CD14-positive monocyte (primary cell): ENCODE data around the gene ST6GALNAC3. TPM values are rescaled to one million over a fixed set of nuclear protein-coding genes. Genes with fewer than 3 reads are reported as not detected.

Experiments
- DNase-seq, 3 donors: peaks; one replicate each; pipeline ENCODE4 v3.0.0-alpha.2; 2011 to 2022
- H2AFZ ChIP-seq: 2 replicates; pipeline ENCODE4 v1.6.0; 2012; ENCODE audit warnings: mild to moderate bottlenecking, low read depth, low read length, inconsistent platforms; ENCODE audit not compliant: insufficient read depth, poor library complexity, severe bottlenecking
- H3K27ac ChIP-seq, 2 donors: 1 replicate in 1 of 2; 2 replicates in 1 of 2; pipeline ENCODE4 v1.5.1; 2012 to 2013; ENCODE audit warnings: low read length in 2 of 2, control low read depth in 1 of 2, inconsistent platforms in 1 of 2, low read depth in 1 of 2, mild to moderate bottlenecking in 1 of 2
- H3K27me3 ChIP-seq, 2 donors: one replicate each; pipeline versions ENCODE4 v1.6.0 to v1.6.1; 2011 to 2013; ENCODE audit warnings: low read length in 2 of 2; ENCODE audit not compliant: control insufficient read depth in 2 of 2, insufficient read depth in 2 of 2
- H3K36me3 ChIP-seq, 2 donors: replicated peaks in 1 of 2; 1 replicate in 1 of 2; 2 replicates in 1 of 2; pipeline versions ENCODE4 v1.5.1 to v1.6.1; 2012 to 2013; ENCODE audit warnings: low read length in 2 of 2, control low read depth in 1 of 2, inconsistent platforms in 1 of 2, mild to moderate bottlenecking in 1 of 2; ENCODE audit not compliant: insufficient read depth in 2 of 2, control insufficient read depth in 1 of 2
- H3K4me1 ChIP-seq, 2 donors: 1 replicate in 1 of 2; 2 replicates in 1 of 2; pipeline versions ENCODE4 v1.5.1 to v1.6.1; 2012 to 2013; ENCODE audit warnings: low read length in 2 of 2, control low read depth in 1 of 2, inconsistent platforms in 1 of 2, mild to moderate bottlenecking in 1 of 2, moderate library complexity in 1 of 2; ENCODE audit not compliant: insufficient read depth in 2 of 2, control insufficient read depth in 1 of 2
- H3K4me2 ChIP-seq: replicated peaks from 2 replicates; pipeline ENCODE3; 2012; ENCODE audit warnings: low read length, moderate library complexity, mild to moderate bottlenecking; ENCODE audit not compliant: poor library complexity, severe bottlenecking; ENCODE audit errors: extremely low read depth
- H3K4me3 ChIP-seq, 3 experiments: fragments of 200-600 bp in 1 of 3; sonication (generic) in 1 of 3; replicated peaks in 1 of 3; 1 replicate in 2 of 3; 2 replicates in 1 of 3; pipeline ENCODE4 v1.5.1; 2011 to 2013; ENCODE audit warnings: low read length in 3 of 3, mild to moderate bottlenecking in 3 of 3, control low read depth in 2 of 3, low read depth in 2 of 3, inconsistent platforms in 1 of 3, moderate library complexity in 1 of 3
- H3K79me2 ChIP-seq: 2 replicates; pipeline ENCODE4 v1.6.0; 2012; ENCODE audit warnings: mild to moderate bottlenecking, control low read depth, inconsistent platforms, low read length, moderate library complexity; ENCODE audit not compliant: insufficient read depth
- H3K9ac ChIP-seq: 2 replicates; pipeline ENCODE4 v1.6.0; 2017; ENCODE audit warnings: low read length, mild to moderate bottlenecking; ENCODE audit not compliant: insufficient read depth, poor library complexity, severe bottlenecking
- H3K9me3 ChIP-seq, 2 donors: replicated peaks in 1 of 2; 1 replicate in 1 of 2; 2 replicates in 1 of 2; pipeline versions ENCODE4 v1.5.1 to v1.6.1; 2012 to 2013; ENCODE audit warnings: low read length in 2 of 2, control low read depth in 1 of 2; ENCODE audit not compliant: control insufficient read depth in 1 of 2, insufficient read depth in 1 of 2
- H4K20me1 ChIP-seq: 2 replicates; pipeline ENCODE4 v1.6.0; 2012; ENCODE audit warnings: mild to moderate bottlenecking, low read length, control low read depth, moderate library complexity; ENCODE audit not compliant: insufficient read depth
- H3K27ac Mint-ChIP-seq, 7 donors: one replicate each; pipeline ENCODE4 v1.8.0; 2020; ENCODE audit warnings: mild to moderate bottlenecking in 7 of 7, mixed read lengths in 7 of 7, moderate library complexity in 6 of 7, inconsistent platforms in 2 of 7
- H3K27me3 Mint-ChIP-seq, 3 donors: one replicate each; pipeline ENCODE4 v1.8.0; 2021 to 2022; ENCODE audit warnings: low read depth in 3 of 3, mild to moderate bottlenecking in 3 of 3, mixed read lengths in 3 of 3, moderate library complexity in 3 of 3, inconsistent platforms in 1 of 3
- H3K36me3 Mint-ChIP-seq, 2 donors: one replicate each; pipeline ENCODE4 v1.8.0; 2020; ENCODE audit warnings: mixed read lengths in 2 of 2, inconsistent platforms in 1 of 2, mild to moderate bottlenecking in 1 of 2
- H3K4me1 Mint-ChIP-seq: one replicate; pipeline ENCODE4 v1.8.0; 2020; ENCODE audit warnings: mild to moderate bottlenecking, mixed read lengths
- H3K4me3 Mint-ChIP-seq, 2 donors: one replicate each; pipeline ENCODE4 v1.8.0; 2020; ENCODE audit warnings: mild to moderate bottlenecking in 2 of 2, mixed read lengths in 2 of 2, moderate library complexity in 1 of 2
- H3K9me3 Mint-ChIP-seq, 7 donors: one replicate each; pipeline ENCODE4 v1.8.0; 2020 to 2022; ENCODE audit warnings: mixed read lengths in 7 of 7, mild to moderate bottlenecking in 6 of 7, moderate library complexity in 6 of 7, inconsistent platforms in 2 of 7
- CTCF ChIP-seq: fragments of 200-600 bp; IDR thresholded peaks from one replicate; pipeline ENCODE4 v1.8.0; 2022; ENCODE audit warnings: antibody characterized with exemption, mild to moderate bottlenecking
- WGBS: methylation state at CpG from one replicate; pipeline ENCODE4 v1.1.5; 2013; ENCODE audit warnings: missing lambda C conversion rate; ENCODE audit not compliant: insufficient coverage; 5-methylcytosine and 5-hydroxymethylcytosine counted together
- intact Hi-C, 2 donors: fragments of 100-400 bp; cut with micrococcal nuclease; formaldehyde crosslinking; loops; one replicate each; pipeline versions ENCODE4 v1.15.0 to v1.15.1; 2023
- polyA plus RNA-seq, 3 donors: library from polyadenylated mRNA; depleted of rRNA in 1 of 3; unstranded in 2 of 3; stranded (reverse) in 1 of 3; fragments of 300-500 nt in 2 of 3; fragments of >200 nt in 1 of 3; fragmentation: Illumina TruSeq in 2 of 3; gene quantifications; 1 replicate in 2 of 3; 2 replicates in 1 of 3; pipeline ENCODE4 v1.2.3, GENCODE V29; 2012 to 2021

Gene ST6GALNAC3
- polyA plus RNA-seq, 3 donors: 6.5 to 9.2 (median 7.6) TPM

- intact Hi-C loops: no loop called here
- Histone ChIP-seq H3K4me3 (no peak overlapping the region), H3K4me1 (no peaks in the 10 kb centered on the region), H3K9me3 (no peaks in the 10 kb centered on the region), H3K27ac (no peak overlapping the region), H3K27me3 (no peaks in the 10 kb centered on the region), H3K9ac (no peak overlapping the region), H3K4me2 (no peak overlapping the region), H3K79me2 (no peaks in the 10 kb centered on the region), H3K36me3 (no peaks in the 10 kb centered on the region), H2AFZ (no peak overlapping the region), H4K20me1 (no peaks in the 10 kb centered on the region)
- Mint-ChIP-seq H3K4me3 (no peak overlapping the region), H3K27ac (no peak overlapping the region), H3K4me1 (no peaks in the 10 kb centered on the region), H3K36me3 (no peaks in the 10 kb centered on the region), H3K27me3 (peaks cover 0 to 2% (median 0%) of the 10 kb centered on the region in 3 donors), H3K9me3 (peaks cover 0 to 8% (median 2%) of the 10 kb centered on the region in 7 donors)
- TF ChIP-seq CTCF: no peak
- no peak for DNase-seq
These were observed 135.6 kb downstream of the ST6GALNAC3 start for GRCh38 chr1:76210160-76210559.

- H2AFZ ChIP-seq: no peak overlapping the region
- no peaks in the 10 kb centered on the region for H3K36me3 ChIP-seq
- H3K4me2 ChIP-seq: no peak overlapping the region
- H3K36me3 Mint-ChIP-seq: no peaks in the 10 kb centered on the region
- no peaks in the 10 kb centered on the region for H4K20me1 ChIP-seq
- no CpG with 5 or more reads among the region's 2 CpGs for WGBS
- H3K4me1 Mint-ChIP-seq: peaks cover 12% of the 10 kb centered on the region
- H3K27me3 ChIP-seq: no peaks in the 10 kb centered on the region
- no peaks in the 10 kb centered on the region for H3K4me1 ChIP-seq
- H3K4me3 Mint-ChIP-seq: no peak overlapping the region
- no peak overlapping the region for H3K9ac ChIP-seq
- H3K27me3 Mint-ChIP-seq: no peaks in the 10 kb centered on the region
- H3K27ac Mint-ChIP-seq: no peak overlapping the region
- no peak for TF ChIP-seq CTCF
- no peaks in the 10 kb centered on the region for H3K9me3 ChIP-seq
- DNase-seq: no peak
- H3K4me3 ChIP-seq: no peak overlapping the region
- H3K27ac ChIP-seq: no peak overlapping the region
- peaks cover 0 to 5% (median 0%) of the 10 kb centered on the region in 7 donors for H3K9me3 Mint-ChIP-seq
- H3K79me2 ChIP-seq: no peaks in the 10 kb centered on the region
- intact Hi-C loops: no loop called here
These were observed 144.3 kb downstream of the ST6GALNAC3 start for GRCh38 chr1:76218888-76219287.
